Neuronal stem cell (in vitro differentiated cells): ENCODE data around the gene NSMCE4A.
"Not testable (repeated sequence)": the region's sequence is repeated elsewhere in the genome, so short reads cannot be mapped to it uniquely, and the experiment has no call there.

ENCODE experiments used
- DNase-seq: peaks from one replicate; pipeline ENCODE4 v3.0.0-alpha.2; 2013; ENCODE audit warnings: low spot score
- H2AFZ ChIP-seq: one replicate; pipeline ENCODE4 v1.6.1; 2013; ENCODE audit warnings: mild to moderate bottlenecking, low read length, inconsistent platforms
- H2AK5ac ChIP-seq: 2 replicates; pipeline ENCODE4 v1.6.1; 2013; ENCODE audit warnings: low read depth, mild to moderate bottlenecking, inconsistent platforms, low read length, moderate library complexity, mixed read lengths
- H2BK120ac ChIP-seq: 2 replicates; pipeline ENCODE4 v1.6.1; 2013; ENCODE audit warnings: low read depth, mild to moderate bottlenecking, inconsistent platforms, low read length, moderate library complexity, mixed read lengths
- H2BK12ac ChIP-seq: one replicate; pipeline ENCODE4 v1.6.1; 2013; ENCODE audit warnings: low read length, inconsistent platforms
- H2BK15ac ChIP-seq: 2 replicates; pipeline ENCODE4 v1.6.1; 2013; ENCODE audit warnings: mild to moderate bottlenecking, low read length, inconsistent platforms, mixed read lengths
- H2BK5ac ChIP-seq: one replicate; pipeline ENCODE4 v1.6.1; 2013; ENCODE audit warnings: inconsistent platforms, mild to moderate bottlenecking, low read length, moderate library complexity
- H3K14ac ChIP-seq: one replicate; pipeline ENCODE4 v1.6.1; 2013; ENCODE audit warnings: low read length, inconsistent platforms
- H3K18ac ChIP-seq: 2 replicates; pipeline ENCODE4 v1.6.1; 2013; ENCODE audit warnings: low read length, inconsistent platforms
- H3K23ac ChIP-seq: 2 replicates; pipeline ENCODE4 v1.6.1; 2013; ENCODE audit warnings: low read depth, mild to moderate bottlenecking, mixed read lengths, low read length, inconsistent platforms; ENCODE audit not compliant: poor library complexity
- H3K27ac ChIP-seq: replicated peaks from 3 replicates; pipeline ENCODE4 v1.5.1; 2013; ENCODE audit warnings: low read length, inconsistent platforms
- H3K27me3 ChIP-seq, 3 experiments: 2 replicates each; pipeline ENCODE4 v1.6.1; 2013; ENCODE audit warnings: low read length in 3 of 3, mild to moderate bottlenecking in 2 of 3, inconsistent platforms in 1 of 3, low read depth in 1 of 3, mixed read lengths in 1 of 3, moderate library complexity in 1 of 3; ENCODE audit not compliant: control insufficient read depth in 3 of 3, insufficient read depth in 3 of 3
- H3K36me3 ChIP-seq, 2 donors: replicated peaks in 1 of 2; 2 replicates each; pipeline ENCODE4 v1.6.1; 2013; ENCODE audit warnings: low read length in 2 of 2; ENCODE audit not compliant: control insufficient read depth in 2 of 2, insufficient read depth in 2 of 2
- H3K4ac ChIP-seq: 2 replicates; pipeline ENCODE4 v1.6.1; 2013; ENCODE audit warnings: inconsistent platforms, mild to moderate bottlenecking, low read length, moderate library complexity
- H3K4me1 ChIP-seq, 2 donors: 1 replicate in 1 of 2; 2 replicates in 1 of 2; pipeline ENCODE4 v1.6.1; 2013; ENCODE audit warnings: low read length in 2 of 2, low read depth in 1 of 2; ENCODE audit not compliant: control insufficient read depth in 2 of 2, insufficient read depth in 1 of 2
- H3K4me2 ChIP-seq: one replicate; pipeline ENCODE4 v1.6.1; 2013; ENCODE audit warnings: mild to moderate bottlenecking, low read length, inconsistent platforms; ENCODE audit not compliant: insufficient read depth, poor library complexity, severe bottlenecking
- H3K4me3 ChIP-seq, 2 donors: 2 replicates each; pipeline ENCODE4 v1.5.1; 2013; ENCODE audit warnings: low read length in 2 of 2, mild to moderate bottlenecking in 2 of 2, inconsistent platforms in 1 of 2, moderate library complexity in 1 of 2
- H3K79me1 ChIP-seq: one replicate; pipeline ENCODE4 v1.6.1; 2013; ENCODE audit warnings: low read depth, mild to moderate bottlenecking, inconsistent platforms, low read length, moderate library complexity
- H3K9ac ChIP-seq: one replicate; pipeline ENCODE4 v1.6.1; 2013; ENCODE audit warnings: mild to moderate bottlenecking, low read depth, low read length, inconsistent platforms; ENCODE audit not compliant: poor library complexity
- H3K9me3 ChIP-seq, 2 donors: replicated peaks in 1 of 2; 2 replicates each; pipeline versions ENCODE3 to v1.6.1; 2013; ENCODE audit warnings: low read length in 2 of 2, mild to moderate bottlenecking in 2 of 2, inconsistent platforms in 1 of 2, low read depth in 1 of 2, mixed read lengths in 1 of 2, moderate library complexity in 1 of 2; ENCODE audit not compliant: control insufficient read depth in 2 of 2, insufficient read depth in 1 of 2
- H4K8ac ChIP-seq: one replicate; pipeline ENCODE4 v1.6.1; 2013; ENCODE audit warnings: low read depth, mild to moderate bottlenecking, inconsistent platforms, low read length, moderate library complexity
- H4K91ac ChIP-seq: one replicate; pipeline ENCODE4 v1.6.1; 2013; ENCODE audit warnings: low read length, low read depth, mild to moderate bottlenecking, inconsistent platforms; ENCODE audit not compliant: poor library complexity
- WGBS, 2 donors: extraction: QIAGEN DNeasy Blood & Tissue Kit; methylation state at CpG; one replicate each; pipeline ENCODE4 v1.1.7; 2013; ENCODE audit warnings: missing lambda C conversion rate in 2 of 2, mixed read lengths in 1 of 2; ENCODE audit not compliant: insufficient read length in 2 of 2, insufficient replicate concordance in 1 of 2; ENCODE audit errors: extremely low coverage in 2 of 2; 5-methylcytosine and 5-hydroxymethylcytosine counted together

Gene NSMCE4A

DNA sequence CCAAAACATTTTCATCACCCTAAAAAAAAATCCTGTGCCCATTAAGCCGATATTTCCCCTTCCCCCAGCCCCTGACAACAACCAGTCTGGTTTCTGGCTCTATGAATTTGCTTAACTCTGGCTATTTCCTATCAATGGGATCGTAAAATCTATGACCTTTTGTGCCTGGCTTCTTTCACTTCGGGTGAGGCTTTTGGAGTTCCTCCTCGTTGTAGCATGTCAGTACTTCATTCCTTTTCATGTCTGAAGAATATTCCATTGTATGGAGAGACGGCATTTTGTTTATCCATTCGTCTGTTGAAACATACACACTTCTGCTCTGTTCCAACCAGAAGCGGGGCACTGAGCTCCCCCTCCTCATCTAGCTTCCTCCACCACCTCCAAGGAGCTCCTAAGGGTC lies 43.5 kb upstream of the NSMCE4A start:
- H2BK15ac ChIP-seq = no peak overlapping the region
- H3K4me3 ChIP-seq = no peak overlapping the region
- H3K4me1 ChIP-seq = peaks cover 8 to 15% of the 10 kb centered on the region in 2 donors
- H3K27me3 ChIP-seq = peaks cover 0 to 49% (median 0%) of the 10 kb centered on the region in 3 experiments
- no peak for DNase-seq
- H3K36me3 ChIP-seq = no peaks in the 10 kb centered on the region
- WGBS, 2 donors = no CpG with 5 or more reads among the region's 7 CpGs
- no peak overlapping the region for H3K23ac ChIP-seq
- no peaks in the 10 kb centered on the region for H3K79me1 ChIP-seq
- H3K27ac ChIP-seq = peak overlapping the region; percentile 62
- no peak overlapping the region for H2BK120ac ChIP-seq
- H2BK12ac ChIP-seq = no peak overlapping the region
- H3K4ac ChIP-seq = no peak overlapping the region
- H3K9ac ChIP-seq = no peak overlapping the region
- no peak overlapping the region for H3K14ac ChIP-seq
- no peak overlapping the region for H4K8ac ChIP-seq
- H3K4me2 ChIP-seq = no peak overlapping the region
- H4K91ac ChIP-seq = no peak overlapping the region
- peak overlapping the region; percentile 41 for H2AFZ ChIP-seq
- no peak overlapping the region for H2BK5ac ChIP-seq
- no peaks in the 10 kb centered on the region for H3K9me3 ChIP-seq
- no peak overlapping the region for H3K18ac ChIP-seq
- no peak overlapping the region for H2AK5ac ChIP-seq

DNA sequence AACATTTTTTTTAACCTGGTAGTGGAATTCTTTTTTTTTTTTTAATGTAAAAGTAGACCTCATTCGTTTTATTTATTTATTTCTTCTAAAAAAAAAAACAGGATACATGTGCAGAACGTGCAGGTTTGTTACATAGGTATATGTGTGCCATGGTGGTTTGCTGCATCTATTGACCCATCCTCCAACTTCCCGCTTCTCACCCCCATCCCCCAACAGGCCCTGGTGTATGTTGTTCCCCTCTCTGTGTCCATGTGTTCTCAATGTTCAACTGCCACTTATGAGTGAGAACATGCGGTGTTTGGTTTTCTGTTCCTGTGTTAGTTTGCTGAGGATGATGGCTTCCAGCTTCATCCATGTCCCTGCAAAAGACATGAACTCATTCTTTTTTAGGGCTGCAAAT lies 42.9 kb upstream of the NSMCE4A start:
- not testable (repeated sequence) for H3K14ac ChIP-seq, H2AFZ ChIP-seq, H3K4ac ChIP-seq, H2BK120ac ChIP-seq, H3K36me3 ChIP-seq, H3K9me3 ChIP-seq, H3K4me3 ChIP-seq, H3K4me2 ChIP-seq, H3K18ac ChIP-seq, H4K8ac ChIP-seq, H3K27ac ChIP-seq, H3K79me1 ChIP-seq, H3K9ac ChIP-seq, H2BK5ac ChIP-seq, H2AK5ac ChIP-seq, H2BK15ac ChIP-seq, H2BK12ac ChIP-seq, DNase-seq, H4K91ac ChIP-seq, H3K23ac ChIP-seq
- Histone ChIP-seq H3K27me3 (peaks cover 0 to 50% (median 0%) of the 10 kb centered on the region in 3 experiments), H3K4me1 (peaks cover 8 to 15% of the 10 kb centered on the region in 2 donors)
- WGBS, 2 donors = no CpG with 5 or more reads among the region's 4 CpGs

GRCh38 chr10:122014652-122015248 lies 39.7 kb upstream of the NSMCE4A start:
- H2BK5ac ChIP-seq = no peak overlapping the region
- H3K27ac ChIP-seq = no peak overlapping the region
- H3K9me3 ChIP-seq = no peaks in the 10 kb centered on the region
- no peak overlapping the region for H2AK5ac ChIP-seq
- no peak overlapping the region for H4K8ac ChIP-seq
- H3K79me1 ChIP-seq = no peaks in the 10 kb centered on the region
- H3K23ac ChIP-seq = no peak overlapping the region
- H3K14ac ChIP-seq = no peak overlapping the region
- H2BK120ac ChIP-seq = no peak overlapping the region
- peaks cover 8 to 13% of the 10 kb centered on the region in 2 donors for H3K4me1 ChIP-seq
- H3K27me3 ChIP-seq = peaks cover 0 to 32% (median 0%) of the 10 kb centered on the region in 3 experiments
- DNase-seq = no peak
- H3K36me3 ChIP-seq = no peaks in the 10 kb centered on the region
- H3K4ac ChIP-seq = no peak overlapping the region
- no peak overlapping the region for H4K91ac ChIP-seq
- H2BK12ac ChIP-seq = no peak overlapping the region
- no peak overlapping the region for H3K4me3 ChIP-seq
- H2AFZ ChIP-seq = no peak overlapping the region
- no peak overlapping the region for H3K18ac ChIP-seq
- H2BK15ac ChIP-seq = no peak overlapping the region
- H3K9ac ChIP-seq = no peak overlapping the region
- WGBS, 2 donors = no CpG with 5 or more reads among the region's 3 CpGs
- H3K4me2 ChIP-seq = no peak overlapping the region

DNA sequence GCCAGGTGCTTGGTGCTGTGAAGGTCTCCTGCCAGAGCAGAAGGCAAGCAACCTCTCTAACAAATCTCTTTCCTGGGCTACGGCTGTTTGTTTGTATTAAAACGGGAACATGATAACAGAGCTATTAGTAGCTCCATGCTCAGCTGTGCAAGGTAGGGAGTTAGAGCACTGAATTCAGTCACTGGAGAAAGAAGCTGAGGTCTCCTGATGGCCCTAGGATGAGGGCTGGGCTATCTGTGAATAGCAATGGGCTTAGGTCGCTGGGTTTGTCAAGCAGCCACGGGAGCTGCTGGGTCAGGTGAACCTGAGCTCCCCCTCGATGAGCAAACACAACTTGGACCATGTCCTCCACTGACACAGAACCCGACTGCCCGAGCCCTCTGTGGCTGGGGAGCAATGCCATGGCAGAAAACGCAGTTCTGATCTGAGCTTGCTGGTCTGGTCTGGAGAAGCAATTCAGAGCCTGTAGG lies 38.3 kb upstream of the NSMCE4A start:
- Histone ChIP-seq H3K18ac (no peak overlapping the region), H2AK5ac (no peak overlapping the region), H2BK120ac (no peak overlapping the region), H3K4me2 (no peak overlapping the region), H2AFZ (no peak overlapping the region), H3K27ac (no peak overlapping the region), H3K4me3 (no peak overlapping the region), H3K79me1 (no peaks in the 10 kb centered on the region), H3K36me3 (no peaks in the 10 kb centered on the region), H3K14ac (no peak overlapping the region), H3K9me3 (no peaks in the 10 kb centered on the region), H2BK5ac (no peak overlapping the region), H2BK15ac (no peak overlapping the region), H3K4me1 (peaks cover under 1% of the 10 kb centered on the region in 2 donors), H2BK12ac (no peak overlapping the region), H3K23ac (no peak overlapping the region), H4K91ac (no peak overlapping the region), H3K27me3 (peaks cover 0 to 18% (median 0%) of the 10 kb centered on the region in 3 experiments), H4K8ac (no peak overlapping the region), H3K9ac (no peak overlapping the region), H3K4ac (no peak overlapping the region)
- DNase-seq = no peak
- WGBS, 2 donors = no CpG with 5 or more reads among the region's 8 CpGs
